Stimulated activated CD4-positive, alpha-beta T cell treated with anti-CD3 and anti-CD28 coated beads, Interleukin-2, amount 100 ng/mL, for 48 hours (primary cell): ENCODE results near the gene CST6.

Source experiments
- DNase-seq, 2 donors: peaks; one replicate each; pipeline ENCODE4 v3.0.0-alpha.2; 2020

The CST6 gene

GRCh38 chr11:66011785-66012303 is at the start of gene CST6:
TSS of gene CST6 (plus strand) at chr11:66012008. CDS start at chr11:66012045, 37 bp downstream.
- DNase-seq: no peak

- no peak for DNase-seq
Measured at GRCh38 chr11:65962141-65962564, 49.7 kb upstream of the CST6 start.

GRCh38 chr11:65964906-65965305 is 46.9 kb upstream of the CST6 start:
- DNase-seq: no peak

GRCh38 chr11:65965986-65966762 is 45.6 kb upstream of the CST6 start:
- no peak for DNase-seq

- DNase-seq: no peak
Measured at GRCh38 chr11:65967329-65967934, 44.4 kb upstream of the CST6 start.

- DNase-seq: no peak
Measured at GRCh38 chr11:65968600-65969482, 43.0 kb upstream of the CST6 start.

- no peak for DNase-seq
Measured at GRCh38 chr11:65972116-65972515, 39.7 kb upstream of the CST6 start.

- no peak for DNase-seq
Measured at GRCh38 chr11:65973439-65974110, 38.2 kb upstream of the CST6 start.

GRCh38 chr11:65975771-65976170 is 36.0 kb upstream of the CST6 start:
- no peak for DNase-seq

- no peak for DNase-seq
Measured at GRCh38 chr11:65976216-65977176, 35.3 kb upstream of the CST6 start.

GRCh38 chr11:65977621-65978390 is 34.0 kb upstream of the CST6 start:
- DNase-seq: no peak

GRCh38 chr11:65978391-65979238 is 33.2 kb upstream of the CST6 start:
- no peak for DNase-seq

- no peak for DNase-seq
Measured at GRCh38 chr11:65979261-65979759, 32.5 kb upstream of the CST6 start.

- DNase-seq: no peak
Measured at GRCh38 chr11:65981101-65981740, 30.6 kb upstream of the CST6 start.

- DNase-seq: no peak
Measured at GRCh38 chr11:65981972-65982823, 29.6 kb upstream of the CST6 start.

- no peak for DNase-seq
Measured at GRCh38 chr11:65982824-65983588, 28.8 kb upstream of the CST6 start.

- no peak for DNase-seq
Measured at GRCh38 chr11:65983589-65983987, 28.2 kb upstream of the CST6 start.
